ENCODE measurements around the gene COLEC11.

COLEC11 gene

GRCh38 chr2:3641181-3641580, 46.3 kb downstream of the COLEC11 start:
- DNase-seq, result no peak

GRCh38 chr2:3641841-3642421, 47.0 kb downstream of the COLEC11 start:
- DNase-seq, result no peak

GRCh38 chr2:3642521-3643215, 47.8 kb downstream of the COLEC11 start:
- DNase-seq, result no peak

- DNase-seq, result no peak
These were observed 48.7 kb downstream of the COLEC11 start for GRCh38 chr2:3643371-3644245.

- DNase-seq, result no peak
These were observed 49.3 kb downstream of the COLEC11 start for GRCh38 chr2:3644246-3644525.

- DNase-seq, result no peak
These were observed 50.1 kb downstream of the COLEC11 start for GRCh38 chr2:3644891-3645605.

- DNase-seq, result no peak
These were observed 51.0 kb downstream of the COLEC11 start for GRCh38 chr2:3645745-3646389.

- no peak for DNase-seq
These were observed 51.5 kb downstream of the COLEC11 start for GRCh38 chr2:3646446-3646845.

- DNase-seq, result no peak
These were observed 52.3 kb downstream of the COLEC11 start for GRCh38 chr2:3647246-3647645.

GRCh38 chr2:3647831-3648651, 53.1 kb downstream of the COLEC11 start:
- no peak for DNase-seq

- no peak for DNase-seq
These were observed 53.8 kb downstream of the COLEC11 start for GRCh38 chr2:3648652-3649177.

- DNase-seq, result no peak
These were observed 54.7 kb downstream of the COLEC11 start for GRCh38 chr2:3649581-3649980.

GRCh38 chr2:3650140-3650920, 55.4 kb downstream of the COLEC11 start:
- DNase-seq, result no peak

- peak; percentile 25 for DNase-seq
These were observed 57.1 kb downstream of the COLEC11 start for GRCh38 chr2:3651691-3652648.

- DNase-seq, result no peak
These were observed 58.1 kb downstream of the COLEC11 start for GRCh38 chr2:3652896-3653625.

- DNase-seq, result no peak
These were observed 59.1 kb downstream of the COLEC11 start for GRCh38 chr2:3654011-3654410.

- DNase-seq, result no peak
These were observed 59.8 kb downstream of the COLEC11 start for GRCh38 chr2:3654531-3655225.
